T-helper 1 cell treated with Interleukin-12 subunit alpha and Interleukin-12 subunit beta and Interleukin-4 antibody, amounts not matched to agents 30 ng/mL and 1 ng/mL, for 36 hours (primary cell): ENCODE results near the gene SCAF4. TPM values are rescaled to one million over a fixed set of nuclear protein-coding genes. Genes with fewer than 3 reads are reported as not detected.

Experiments used
- intact Hi-C: fragments of 100-400 bp; cut with micrococcal nuclease; formaldehyde crosslinking; loops from one replicate; pipeline ENCODE4 v1.15.1; 2024
- total RNA-seq: library from RNA; stranded (reverse); gene quantifications from 2 replicates; pipeline ENCODE4 v1.2.3, GENCODE V29; 2022

SCAF4 gene
- total RNA-seq, 1 donor from 2014 or later = 57.0 TPM

DNA sequence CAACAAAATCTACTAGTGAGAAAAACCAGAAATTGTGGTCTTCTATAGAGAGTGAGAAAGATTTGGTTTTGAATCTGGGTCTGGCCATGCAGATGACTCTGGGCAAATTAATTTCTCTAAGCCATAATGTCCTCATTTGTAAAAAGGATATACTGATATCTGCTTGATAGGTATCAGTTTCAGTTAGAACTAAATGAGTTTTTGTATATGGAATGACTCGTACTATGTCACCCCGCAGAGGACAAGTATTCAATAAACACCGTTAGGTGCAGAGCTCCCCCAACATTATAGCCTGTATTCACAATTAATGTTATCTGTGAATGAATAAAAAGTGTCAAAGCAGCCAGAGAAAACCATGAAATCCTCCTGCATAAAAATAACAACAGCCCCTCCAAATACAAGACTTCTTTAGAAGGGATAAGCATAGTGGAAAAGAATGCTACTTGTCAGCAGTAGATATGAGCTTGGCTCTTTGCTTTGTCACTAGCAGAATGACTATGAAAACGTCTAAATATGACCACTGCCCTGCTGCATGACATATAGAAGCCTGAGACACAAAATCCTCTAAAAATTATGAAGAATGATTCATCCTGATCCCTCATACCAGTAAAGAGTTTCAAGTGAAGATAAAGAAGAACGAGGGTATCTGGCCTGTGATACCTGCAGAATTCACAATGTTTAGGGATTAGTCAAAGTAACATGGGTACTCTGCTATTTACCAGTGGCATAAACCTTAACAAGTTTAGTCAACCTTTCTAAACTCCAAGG lies 17.8 kb downstream of the SCAF4 start:
- intact Hi-C loops = no loop called here

DNA sequence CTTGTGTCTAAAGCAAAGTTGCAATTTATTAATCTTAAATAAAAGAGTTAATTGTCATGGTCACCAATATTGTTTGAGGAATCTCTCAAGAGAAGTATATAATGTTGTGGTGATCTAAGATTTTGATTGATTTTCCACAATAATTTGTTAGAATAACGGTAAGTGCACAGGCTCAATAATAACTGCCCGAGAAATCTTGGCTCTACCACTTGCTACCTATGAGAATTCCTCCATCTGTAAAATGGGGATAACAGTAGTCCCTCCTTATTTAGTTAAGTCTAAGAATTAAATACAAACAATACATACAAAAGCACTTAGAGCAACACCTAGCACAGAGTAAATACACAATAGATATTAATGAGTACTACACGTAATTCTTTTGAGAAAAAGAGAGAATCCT lies 18.8 kb downstream of the SCAF4 start:
- intact Hi-C loops = no loop called here

DNA sequence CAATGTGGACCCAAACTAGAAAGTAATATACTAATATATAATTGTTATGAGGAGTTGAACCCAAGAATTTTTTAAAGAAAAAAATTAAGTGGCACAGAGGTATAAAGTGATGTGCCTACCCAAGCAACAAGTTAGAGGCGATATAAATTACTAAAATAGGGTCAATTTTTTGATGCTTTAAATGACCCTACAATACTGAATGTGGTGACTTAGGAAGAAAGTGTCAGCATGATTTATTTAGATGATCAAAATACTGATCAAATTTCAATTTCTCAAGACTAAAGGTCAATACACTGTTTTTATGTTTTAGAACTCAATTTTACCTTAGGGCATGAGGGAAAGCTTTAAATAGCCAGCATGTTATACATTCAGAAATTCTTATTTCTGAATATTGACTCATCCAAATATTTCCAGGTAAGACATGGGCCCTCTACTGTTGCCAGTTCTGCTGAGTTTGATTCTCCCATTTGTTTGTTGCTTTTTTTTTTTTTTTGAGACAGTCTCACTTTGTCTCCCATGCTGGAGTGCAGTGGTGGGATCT lies 20.1 kb downstream of the SCAF4 start:
- intact Hi-C loops = no loop called here

DNA sequence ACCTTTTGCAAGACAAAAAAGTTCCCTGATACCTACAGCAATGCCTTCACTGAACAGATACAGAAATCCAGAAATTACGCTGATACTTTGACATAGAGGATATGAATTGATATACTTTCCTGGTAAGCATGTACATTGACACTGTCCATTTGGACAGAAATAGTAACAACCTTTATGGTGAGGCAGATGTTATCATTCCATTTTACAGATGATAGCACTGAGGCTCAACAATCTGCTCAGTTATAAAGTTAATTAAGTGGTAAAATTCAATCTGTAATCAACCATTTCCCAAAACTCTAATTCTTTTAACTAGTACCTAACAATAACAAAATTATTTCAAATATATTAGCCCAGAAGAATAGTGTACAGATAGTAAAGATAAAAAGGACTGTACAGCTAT lies 20.6 kb downstream of the SCAF4 start:
- intact Hi-C loops = no loop called here

DNA sequence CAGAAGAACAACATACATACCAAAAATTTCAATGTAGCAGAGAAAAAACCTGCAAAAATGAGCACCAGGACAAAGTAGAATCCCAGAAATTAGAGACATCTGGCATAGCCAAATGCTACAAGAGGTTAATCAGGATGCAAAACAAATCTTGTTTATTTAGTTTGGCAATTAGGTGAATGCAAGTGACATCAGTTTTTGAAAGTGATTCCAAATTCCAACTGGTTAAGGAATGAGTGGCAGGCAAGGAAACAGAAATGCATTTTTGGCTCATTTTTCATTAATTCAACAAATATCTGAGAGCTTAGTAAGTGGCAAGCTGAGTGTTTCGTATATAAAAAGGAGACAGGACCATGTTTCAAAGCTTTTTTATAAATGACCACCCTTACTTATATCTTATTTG lies 21.3 kb downstream of the SCAF4 start:
- intact Hi-C loops = no loop called here

DNA sequence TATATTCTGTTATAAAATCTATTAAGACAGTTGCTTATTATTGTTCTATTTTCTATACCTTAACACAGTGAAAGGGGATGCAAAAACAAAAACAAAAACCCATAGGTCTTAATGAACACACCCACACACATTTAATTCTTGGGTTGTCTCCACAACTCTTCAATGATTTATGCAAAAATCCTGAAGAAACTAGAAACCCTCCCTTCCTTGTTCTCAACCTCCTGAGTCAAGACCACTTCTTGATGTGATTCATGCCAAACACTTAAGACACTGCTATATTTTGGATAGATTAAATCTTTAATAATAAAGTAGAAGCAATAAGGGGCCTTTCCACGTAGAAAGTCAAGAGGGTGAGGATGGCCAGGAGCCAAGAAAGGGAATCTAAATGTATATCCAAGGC lies 23.4 kb downstream of the SCAF4 start:
- intact Hi-C loops = no loop called here

DNA sequence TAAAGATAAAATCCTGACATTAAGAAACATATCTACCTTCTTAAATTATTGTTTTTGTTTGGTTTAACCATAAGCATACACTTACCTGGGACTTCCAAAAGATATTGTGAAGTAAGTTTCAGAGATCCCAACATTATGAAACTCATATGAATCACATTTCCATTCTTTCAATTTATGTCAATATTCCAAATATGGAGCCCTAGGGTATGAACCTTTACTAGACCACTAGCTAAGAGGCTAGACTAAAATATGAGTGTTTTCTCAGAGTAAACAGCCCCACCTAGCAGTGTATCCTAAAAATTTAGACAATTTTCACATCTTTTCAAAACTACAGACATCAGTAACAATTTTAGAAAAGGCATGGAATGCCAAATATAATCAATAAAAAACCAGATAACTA lies 24.4 kb downstream of the SCAF4 start:
- intact Hi-C loops = no loop called here

DNA sequence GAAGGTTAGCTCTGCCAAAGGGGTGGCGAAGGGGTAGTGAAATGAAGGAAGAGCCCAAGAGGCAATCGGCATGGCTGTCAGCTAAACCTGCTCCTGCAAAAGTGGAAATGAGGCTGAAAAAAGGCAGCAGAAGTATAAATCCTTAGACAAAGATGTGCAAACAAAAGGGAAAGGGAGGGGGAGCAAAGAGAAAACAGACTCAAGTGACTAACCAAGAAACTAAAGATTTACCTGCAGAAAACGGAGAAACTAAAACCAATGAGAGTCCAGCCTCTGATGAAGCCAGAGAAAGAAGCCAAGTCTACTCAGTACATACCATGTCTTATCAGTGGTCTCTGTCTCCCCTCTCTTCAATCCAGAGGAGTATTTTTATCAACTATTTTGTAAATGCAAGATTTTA lies 25.4 kb downstream of the SCAF4 start:
- intact Hi-C loops = no loop called here

DNA sequence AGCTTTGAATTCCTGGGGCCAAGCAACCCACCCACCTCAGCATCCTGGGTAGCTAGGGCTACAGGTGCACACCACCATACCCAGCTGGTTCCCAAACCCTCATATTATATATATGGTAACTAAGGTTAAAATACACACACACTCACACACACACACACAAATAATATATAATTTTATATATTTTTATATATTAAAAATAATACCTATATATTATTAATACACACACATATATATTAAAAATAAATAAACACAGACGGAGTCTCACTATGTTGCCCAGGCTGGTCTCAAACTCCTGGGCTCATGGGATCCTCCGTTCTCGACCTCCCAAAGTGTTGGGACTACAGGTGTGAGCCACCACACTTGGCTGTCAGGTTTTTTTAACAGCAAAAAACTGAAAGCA lies 31.9 kb downstream of the SCAF4 start:
- intact Hi-C loops = no loop called here

DNA sequence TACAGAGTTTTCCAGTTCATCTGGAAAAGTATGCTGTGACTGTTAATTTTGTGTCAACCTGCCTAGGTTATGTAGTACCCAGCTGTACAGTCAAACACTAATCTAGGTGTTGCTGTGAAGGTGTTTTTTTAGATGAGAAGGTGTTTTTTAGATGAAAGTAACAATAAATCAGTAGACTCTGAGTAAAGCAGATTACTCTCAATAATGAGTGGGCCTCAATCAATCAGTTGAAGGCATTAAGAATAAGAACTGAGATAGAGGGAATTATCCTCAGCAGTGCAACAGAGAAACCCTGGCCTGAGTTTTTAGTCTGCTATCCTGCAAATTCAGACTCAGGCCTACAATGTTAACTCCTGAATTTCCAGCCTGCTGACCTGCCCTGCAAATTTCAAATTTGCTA lies 33.5 kb downstream of the SCAF4 start:
- intact Hi-C loops = no loop called here

DNA sequence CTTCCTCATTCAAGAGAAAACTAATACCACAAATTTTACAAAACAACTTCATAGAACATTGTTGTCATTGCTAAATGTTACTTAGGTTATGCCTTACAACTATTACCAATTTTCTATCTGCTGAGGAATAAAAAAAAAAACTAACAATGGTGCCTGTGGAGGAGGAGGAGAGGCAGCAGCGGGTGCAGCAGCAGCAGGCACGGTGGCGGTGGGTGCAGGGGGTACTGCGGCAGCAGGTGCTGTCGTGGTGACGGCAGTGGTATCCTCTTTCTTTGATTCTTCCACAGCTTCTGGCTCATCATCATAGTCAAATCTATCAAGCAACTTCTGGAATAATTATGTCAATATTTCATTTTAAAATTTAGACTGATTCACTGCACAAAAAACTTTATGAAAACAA lies 35.5 kb downstream of the SCAF4 start:
- intact Hi-C loops = no loop called here

DNA sequence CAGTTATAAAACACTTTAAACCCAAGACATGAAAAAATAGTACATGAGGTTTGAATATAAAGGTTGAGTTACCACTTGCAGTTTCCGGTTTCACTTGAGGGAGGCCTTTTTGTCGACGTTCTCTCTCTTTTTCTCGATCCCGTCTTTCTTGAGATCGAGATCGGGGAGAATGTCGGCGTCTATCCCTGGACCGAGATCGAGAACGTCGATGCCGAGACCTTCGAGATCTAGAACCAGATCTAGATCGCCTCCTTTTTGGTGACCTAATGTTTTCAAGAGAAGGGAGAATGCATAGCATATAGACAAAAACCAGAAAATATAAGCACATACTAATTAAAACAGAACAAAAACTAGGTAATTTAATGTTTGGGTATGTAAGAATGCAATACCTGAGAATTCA lies 38.7 kb downstream of the SCAF4 start:
- intact Hi-C loops = no loop called here

DNA sequence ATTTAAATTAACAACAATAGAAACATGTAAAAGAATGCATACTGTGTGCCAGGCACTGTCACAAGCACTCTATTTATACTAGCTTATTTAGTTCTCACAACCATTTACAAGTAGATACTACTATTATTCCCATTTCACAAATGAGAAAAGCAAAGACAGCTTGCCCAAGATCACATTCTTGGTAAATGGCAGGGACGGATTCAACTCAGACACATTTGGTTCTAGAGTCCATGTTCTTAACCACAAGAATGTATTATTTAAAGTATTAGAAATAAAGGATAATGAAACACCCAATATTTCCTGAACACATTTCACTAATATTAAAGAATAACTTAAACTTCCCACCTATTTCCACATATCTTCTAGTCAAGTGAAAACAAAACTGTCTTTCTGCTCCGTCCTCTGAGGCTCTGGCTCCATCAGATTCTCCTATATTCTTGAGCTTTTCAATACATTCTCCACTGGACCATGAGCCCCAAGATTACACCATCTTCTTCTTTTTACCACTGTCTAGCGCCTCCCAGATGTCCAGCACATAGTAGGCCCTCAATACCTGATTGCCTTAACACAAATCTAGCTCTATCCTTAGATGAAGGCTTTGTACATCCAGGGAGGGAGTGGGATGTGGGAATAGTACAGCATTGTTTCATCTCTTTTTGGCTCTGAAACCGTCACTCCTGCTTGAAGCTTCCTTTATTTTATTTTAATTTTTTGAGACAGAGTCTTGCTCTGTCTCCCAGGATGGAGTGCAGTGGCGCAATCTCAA lies 43.1 kb downstream of the SCAF4 start:
- intact Hi-C loops = no loop called here

DNA sequence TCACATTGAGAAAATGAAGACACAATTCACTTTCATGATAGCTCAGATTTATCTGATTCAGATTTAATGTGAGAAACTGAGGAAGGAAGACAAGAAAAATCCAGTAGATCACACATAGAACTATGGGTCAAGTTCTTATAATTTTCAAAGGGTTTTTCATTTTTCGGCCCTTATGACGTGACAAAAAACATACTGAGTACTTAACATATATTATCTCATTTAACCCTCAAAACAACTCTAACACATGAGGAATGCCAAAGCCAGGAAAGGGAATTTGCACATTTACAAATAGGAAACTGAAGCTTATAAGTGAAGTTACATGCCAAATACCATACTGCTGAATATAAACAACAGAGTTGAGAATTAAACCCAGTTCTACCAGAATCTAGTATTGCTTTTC lies 44.8 kb downstream of the SCAF4 start:
- intact Hi-C loops = no loop called here

DNA sequence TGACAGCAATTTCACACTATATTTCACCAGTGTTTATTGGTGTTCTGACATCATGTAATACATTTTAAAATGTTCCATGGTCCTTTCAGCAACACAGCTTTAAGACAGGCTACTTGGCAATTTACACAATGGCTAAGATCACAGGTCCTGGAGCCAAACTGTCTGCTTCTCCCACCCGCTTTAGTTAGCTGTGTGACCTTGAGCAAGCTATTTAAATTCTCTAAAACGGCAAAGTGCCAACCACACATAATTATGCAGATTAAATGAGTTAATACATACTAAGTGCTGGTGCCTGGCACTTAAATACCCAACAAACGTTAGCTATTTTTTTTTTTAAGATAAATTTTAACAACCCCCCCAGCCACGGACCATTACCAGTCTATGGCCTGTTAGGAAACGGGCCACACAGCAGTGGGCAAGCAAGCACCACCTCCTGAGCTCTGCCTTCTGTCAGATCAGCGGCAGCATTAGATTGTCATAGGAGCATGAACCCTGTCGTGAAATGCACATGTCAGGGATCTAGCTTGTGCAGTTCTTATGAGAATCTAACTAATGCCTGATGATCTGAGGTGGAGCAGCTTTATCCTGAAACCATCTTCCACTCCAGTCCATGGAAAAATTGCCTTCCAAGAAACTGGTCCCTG lies 45.5 kb downstream of the SCAF4 start:
- intact Hi-C loops = no loop called here

DNA sequence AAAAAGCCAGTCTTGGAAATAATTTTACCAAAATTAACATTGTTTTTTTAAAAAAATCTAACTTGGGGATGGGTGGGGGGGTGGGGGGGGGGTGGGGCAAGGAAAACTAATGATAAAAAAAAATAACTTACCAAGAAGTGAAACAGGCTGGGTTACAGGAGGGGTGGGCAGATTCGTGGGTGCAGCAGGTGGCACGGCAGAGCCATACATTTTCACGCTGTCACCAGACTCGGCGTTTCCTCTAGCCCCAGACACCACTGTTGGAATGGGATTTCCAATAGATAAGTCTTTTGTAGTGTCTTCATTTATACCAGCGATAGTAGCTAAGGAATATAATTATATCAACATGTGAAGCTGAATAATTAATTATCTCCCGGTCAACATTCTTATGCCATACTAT lies 47.0 kb downstream of the SCAF4 start:
- intact Hi-C loops = no loop called here

DNA sequence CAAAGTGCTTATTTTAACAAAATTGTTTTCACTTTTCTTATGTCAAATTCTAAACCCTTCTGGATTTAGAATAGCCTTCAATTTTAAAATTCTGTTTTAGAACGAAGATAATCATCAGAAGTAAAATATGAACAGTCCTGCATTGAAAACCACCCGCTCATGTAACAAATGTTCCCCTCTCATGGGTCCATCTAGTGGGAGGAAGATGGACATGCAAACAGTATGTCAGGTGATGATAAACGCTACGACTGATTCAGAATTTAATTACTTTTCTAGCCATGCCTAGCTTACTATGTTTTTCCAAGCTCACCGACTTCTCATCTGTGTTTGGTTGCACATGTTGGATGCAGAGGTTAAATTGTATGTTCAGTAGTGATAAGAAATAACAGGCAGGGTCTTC lies 48.9 kb downstream of the SCAF4 start:
- intact Hi-C loops = no loop called here

DNA sequence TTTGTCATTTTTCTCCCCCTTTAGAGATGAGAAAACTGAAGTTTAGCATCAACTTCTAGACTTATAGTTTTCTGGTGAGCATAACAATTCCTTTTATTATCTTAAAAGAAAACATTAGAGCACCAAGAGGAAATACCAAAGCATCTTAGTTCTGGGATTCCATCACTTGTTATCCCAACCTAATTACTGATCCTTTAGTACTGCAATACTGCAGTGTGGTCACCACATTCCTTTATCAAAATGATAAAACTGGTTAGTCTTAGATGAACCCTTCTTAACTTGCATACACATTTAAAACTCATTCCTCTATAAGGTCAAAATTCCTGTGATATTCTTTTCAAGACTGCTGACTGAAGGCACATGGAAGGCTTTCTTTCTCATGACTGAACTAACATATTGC lies 49.3 kb downstream of the SCAF4 start:
- intact Hi-C loops = no loop called here

DNA sequence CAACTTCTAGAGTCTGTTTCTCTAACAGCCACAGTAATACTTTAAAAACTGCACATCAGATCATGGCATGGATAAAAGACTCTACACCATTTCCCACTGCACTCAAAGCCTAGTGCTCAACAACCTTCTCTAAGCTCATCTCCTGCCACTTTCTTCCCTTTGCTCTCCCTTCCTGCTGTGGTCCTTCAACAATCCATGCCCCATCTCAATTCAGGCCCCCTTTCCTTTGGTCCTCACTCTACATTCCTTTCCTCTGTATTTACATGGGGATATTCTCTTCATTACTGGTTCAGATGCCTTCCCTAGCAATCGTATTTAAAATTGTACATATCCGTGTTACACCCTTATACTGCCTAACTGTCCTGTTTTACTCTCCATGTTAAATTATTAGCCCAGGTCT lies 53.4 kb downstream of the SCAF4 start:
- intact Hi-C loops = no loop called here

DNA sequence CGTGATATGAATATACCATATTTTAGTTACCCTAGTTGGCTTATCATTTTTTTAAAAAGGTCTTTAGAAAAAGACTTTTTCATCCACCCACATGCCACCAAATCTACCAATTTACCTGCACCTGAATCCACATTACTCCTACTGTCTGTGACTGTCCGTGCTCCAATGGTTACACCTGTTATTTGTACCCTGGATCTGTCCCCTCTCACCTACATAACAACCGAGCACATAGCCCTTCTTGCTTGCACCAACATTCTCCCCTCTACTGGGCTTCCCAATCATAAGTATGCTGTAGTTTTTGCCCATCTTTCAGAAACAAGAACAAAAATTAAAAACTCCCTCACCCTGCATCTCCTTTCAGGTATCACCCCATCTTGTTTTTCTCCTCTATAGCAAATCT lies 54.9 kb downstream of the SCAF4 start:
- intact Hi-C loops = no loop called here

DNA sequence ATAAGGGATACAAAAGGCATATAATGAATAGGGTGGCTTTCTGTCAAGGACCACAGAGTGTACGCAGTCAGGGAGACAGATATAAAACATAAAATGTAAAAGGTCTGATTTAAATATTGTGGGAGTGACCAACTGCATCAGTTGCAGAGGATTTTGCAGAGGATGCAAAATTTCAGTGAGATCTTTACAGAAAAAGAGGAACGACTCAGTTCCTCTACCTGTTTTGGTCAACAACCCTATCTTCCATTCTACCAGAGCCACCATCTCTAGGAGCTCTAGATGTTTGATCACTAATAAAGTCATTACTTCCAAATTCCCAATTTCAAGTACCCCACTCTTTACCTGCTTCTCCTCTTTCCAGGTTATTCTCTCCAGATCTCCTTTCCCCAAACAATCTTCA lies 56.0 kb downstream of the SCAF4 start:
- intact Hi-C loops = no loop called here

DNA sequence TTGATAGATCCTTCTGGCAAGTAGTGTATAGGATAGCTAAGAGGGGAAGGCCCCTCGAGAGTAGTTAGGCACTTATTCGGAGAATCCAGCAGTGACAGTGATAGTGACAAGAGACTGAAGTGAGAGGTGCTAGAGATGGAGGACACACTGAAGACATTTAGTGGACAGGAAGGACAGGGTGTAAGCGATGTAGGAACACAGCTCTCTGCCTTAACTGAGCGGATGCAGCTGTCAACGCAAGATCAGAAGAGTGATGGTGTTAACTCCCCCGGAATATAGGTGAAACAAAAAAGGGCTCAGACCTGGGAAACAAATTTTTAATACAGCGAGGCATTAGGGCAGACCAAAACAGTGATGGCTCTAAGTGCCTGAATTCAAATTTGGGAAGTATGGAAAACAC lies 56.6 kb downstream of the SCAF4 start:
- intact Hi-C loops = no loop called here
